ENCODE data around the gene SOSTDC1.

DNA sequence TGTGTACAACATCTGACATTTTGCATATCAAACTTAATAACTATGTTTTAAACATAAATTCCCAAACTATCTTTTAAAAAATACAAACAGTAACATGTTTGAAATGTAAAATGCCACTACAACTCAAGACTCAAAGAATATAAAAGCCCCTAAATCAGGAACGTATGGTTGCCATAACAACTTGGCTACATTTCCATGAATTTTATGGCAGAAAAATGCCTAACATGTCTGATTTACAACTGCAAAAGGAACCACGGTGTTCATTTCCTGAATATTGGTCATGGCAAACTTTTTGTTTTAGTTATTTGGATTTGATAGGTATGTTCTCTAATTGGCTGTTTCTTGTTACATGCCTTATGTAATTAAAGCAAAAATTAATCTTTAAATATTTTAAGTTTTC, 2.0 kb downstream of the SOSTDC1 start:
- TF ChIP-seq, protein P1, sequence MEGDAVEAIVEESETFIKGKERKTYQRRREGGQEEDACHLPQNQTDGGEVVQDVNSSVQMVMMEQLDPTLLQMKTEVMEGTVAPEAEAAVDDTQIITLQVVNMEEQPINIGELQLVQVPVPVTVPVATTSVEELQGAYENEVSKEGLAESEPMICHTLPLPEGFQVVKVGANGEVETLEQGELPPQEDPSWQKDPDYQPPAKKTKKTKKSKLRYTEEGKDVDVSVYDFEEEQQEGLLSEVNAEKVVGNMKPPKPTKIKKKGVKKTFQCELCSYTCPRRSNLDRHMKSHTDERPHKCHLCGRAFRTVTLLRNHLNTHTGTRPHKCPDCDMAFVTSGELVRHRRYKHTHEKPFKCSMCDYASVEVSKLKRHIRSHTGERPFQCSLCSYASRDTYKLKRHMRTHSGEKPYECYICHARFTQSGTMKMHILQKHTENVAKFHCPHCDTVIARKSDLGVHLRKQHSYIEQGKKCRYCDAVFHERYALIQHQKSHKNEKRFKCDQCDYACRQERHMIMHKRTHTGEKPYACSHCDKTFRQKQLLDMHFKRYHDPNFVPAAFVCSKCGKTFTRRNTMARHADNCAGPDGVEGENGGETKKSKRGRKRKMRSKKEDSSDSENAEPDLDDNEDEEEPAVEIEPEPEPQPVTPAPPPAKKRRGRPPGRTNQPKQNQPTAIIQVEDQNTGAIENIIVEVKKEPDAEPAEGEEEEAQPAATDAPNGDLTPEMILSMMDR (IDR thresholded peaks at IDR 0.05), result no peak
- no peak for TF ChIP-seq POLR2A (IDR thresholded peaks at IDR 0.05)
- no peak for TF ChIP-seq POLR2AphosphoS5 (IDR thresholded peaks at IDR 0.05)

Measured in prostate gland (tissue), 2 donors.